Stimulated activated CD8-positive, alpha-beta memory T cell treated with anti-CD3 and anti-CD28 coated beads, Interleukin-12 subunit alpha, Interleukin-12 subunit beta, amount 100 ng/mL, for 1 hour (primary cell): Measurements from ENCODE around the gene CALU.

Source experiments
- DNase-seq: peaks from one replicate; pipeline ENCODE4 v3.0.0-alpha.2; 2020; ENCODE audit warnings: low read depth

Gene CALU

GRCh38 chr7:128785738-128786137 lies 46.6 kb downstream of the CALU start:
- DNase-seq, result no peak

DNA sequence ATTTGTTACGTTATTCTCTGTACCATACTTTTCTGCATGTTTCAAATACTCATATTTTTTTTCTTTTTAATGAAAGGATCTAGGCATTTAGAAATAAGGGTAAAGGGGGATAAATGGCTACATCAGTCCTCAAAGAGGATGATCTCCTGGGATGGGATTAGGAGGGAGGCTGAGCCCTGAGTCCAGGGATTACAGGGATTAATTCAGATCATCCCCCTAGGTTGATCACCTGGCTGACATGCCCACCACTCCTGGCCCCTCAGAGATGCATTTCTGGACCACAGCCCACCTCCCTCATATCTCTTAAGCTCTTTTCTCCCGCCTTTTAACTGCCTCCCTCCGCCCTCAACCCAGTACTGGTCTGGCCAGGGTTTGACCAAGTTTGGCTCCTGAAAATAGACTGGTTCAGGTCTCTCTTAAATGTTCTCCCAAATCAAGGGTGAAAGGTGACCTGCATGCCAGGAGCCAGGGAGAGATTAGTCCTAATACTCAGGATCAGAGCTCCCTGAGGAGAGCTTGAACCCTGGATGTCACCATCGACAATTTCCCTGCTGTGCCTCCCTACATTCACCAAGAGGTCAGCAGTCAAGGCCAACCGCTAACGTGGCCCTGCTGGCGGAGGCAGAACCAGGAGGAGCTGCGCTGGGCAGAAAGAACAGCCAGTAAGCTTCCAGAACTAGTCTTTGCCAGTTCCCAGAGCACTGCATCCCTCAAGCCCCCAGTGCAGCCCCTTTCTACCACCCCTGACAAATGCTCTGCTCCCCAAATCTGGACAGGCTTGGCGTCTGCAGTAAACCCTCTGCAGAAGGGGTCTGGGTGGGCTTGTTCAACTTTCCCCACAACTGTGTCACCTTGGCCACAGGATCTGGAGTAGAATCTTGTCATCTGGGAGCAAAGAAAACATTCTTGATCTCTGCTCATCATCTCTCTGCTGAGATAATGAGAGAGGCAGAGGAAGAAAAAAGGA lies 49.6 kb downstream of the CALU start:
- DNase-seq, result no peak

- DNase-seq, result no peak
These were observed 51.3 kb downstream of the CALU start for GRCh38 chr7:128790315-128791041.

DNA sequence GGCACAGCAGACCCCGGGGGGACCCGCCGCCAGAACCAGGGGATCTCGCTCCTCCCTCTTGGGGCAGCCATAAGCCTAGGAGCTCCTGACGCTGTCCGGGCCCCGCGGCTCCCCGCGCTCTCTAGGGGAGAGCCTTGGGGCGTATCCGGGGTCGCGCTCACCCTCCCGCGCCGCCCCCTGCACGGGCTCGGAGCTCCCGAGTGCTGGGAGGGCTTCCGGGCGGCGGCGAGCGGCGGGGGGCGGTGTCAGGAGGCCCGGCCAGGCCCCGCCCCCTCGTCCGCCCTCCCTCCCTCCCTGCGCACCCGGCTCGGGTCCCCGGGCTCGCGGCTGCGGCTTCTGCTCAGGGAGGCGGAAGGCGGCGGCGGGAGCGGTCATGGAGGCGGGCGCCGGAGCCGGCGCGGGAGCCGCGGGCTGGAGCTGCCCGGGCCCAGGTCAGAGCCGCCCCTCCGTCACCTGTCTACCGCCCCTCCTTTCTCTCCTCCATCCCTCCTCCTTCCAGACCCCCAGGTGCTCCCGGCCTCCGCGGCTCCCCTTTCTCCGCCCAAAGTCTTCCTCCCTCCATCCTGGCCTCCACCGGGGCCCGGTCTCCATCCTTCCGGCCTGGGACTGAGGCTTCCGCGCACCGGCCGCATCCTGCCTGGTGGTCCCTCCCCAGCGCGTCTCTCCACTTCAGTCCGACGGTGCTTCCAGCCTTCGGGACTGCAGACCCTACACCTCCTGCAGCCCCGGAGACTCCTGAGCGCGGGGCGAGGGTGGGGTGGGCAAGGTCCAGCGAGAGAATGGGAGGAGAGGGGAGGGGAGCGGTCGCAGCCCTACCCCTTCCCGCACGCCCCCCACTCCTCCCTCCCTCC lies 52.2 kb downstream of the CALU start, which contains the start of gene CCDC136:
Gene CCDC136, plus strand, starts transcription at position 848 of the 851 bp plus-strand sequence. CDS start 444 bp downstream, outside the sequence.
- peak; percentile 56 for DNase-seq

GRCh38 chr7:128791972-128792327 lies 52.8 kb downstream of the CALU start:
- no peak for DNase-seq

GRCh38 chr7:128792471-128793180 lies 53.5 kb downstream of the CALU start:
- no peak for DNase-seq

DNA sequence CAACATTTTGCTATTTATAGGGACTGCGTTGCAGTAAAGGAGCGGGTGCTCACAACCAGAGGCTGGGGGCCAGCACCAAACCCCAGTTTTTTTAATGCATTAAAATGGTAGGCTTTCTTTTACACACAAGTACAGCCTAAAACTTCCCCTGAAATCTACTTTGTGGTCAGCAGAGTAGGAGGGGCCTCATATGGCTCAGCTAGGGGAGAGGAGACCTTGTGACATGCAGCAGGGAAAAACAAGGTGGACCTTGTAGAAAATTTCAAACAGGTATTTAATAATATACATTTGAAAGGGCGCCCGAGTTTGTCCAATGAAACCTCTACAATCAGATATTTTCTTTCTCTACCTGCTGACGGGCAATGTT lies 54.0 kb downstream of the CALU start:
- no peak for DNase-seq

DNA sequence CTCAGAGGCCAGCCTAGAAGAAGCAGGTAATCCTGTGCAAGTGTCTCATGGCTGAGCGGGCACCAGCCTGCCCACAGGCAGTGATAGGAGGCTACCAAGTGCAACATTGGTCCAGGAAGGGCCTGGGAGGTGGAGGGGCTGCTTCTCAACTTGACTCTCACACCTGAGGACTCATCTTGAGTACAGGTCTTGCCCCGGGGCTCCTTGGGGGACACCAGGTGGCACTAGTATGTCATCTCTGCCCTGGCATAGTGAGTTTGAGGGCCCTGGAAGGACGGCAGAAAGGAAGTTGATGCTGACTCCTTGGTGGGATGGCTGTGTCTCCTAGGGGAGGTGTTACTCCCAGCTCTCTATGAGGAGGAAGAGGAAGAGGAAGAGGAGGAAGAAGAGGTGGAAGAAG lies 54.9 kb downstream of the CALU start:
- no peak for DNase-seq

DNA sequence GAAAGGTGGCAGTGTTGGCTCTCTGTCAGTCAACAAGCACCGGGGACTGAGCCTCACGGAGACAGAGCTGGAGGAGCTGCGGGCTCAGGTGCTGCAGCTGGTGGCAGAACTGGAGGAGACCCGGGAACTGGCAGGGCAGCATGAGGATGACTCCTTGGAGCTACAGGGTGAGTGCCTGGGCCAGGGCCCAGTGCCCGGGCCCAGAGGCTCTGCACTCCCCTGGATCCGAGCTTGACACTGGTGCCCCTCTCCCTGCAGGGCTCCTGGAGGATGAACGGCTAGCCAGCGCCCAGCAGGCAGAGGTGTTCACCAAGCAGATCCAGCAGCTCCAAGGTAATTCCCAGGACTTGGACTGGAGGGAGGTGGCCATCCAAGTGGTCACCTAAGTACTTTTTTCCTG lies 55.3 kb downstream of the CALU start:
- DNase-seq, result no peak

GRCh38 chr7:128795129-128795528 lies 56.0 kb downstream of the CALU start:
- no peak for DNase-seq

DNA sequence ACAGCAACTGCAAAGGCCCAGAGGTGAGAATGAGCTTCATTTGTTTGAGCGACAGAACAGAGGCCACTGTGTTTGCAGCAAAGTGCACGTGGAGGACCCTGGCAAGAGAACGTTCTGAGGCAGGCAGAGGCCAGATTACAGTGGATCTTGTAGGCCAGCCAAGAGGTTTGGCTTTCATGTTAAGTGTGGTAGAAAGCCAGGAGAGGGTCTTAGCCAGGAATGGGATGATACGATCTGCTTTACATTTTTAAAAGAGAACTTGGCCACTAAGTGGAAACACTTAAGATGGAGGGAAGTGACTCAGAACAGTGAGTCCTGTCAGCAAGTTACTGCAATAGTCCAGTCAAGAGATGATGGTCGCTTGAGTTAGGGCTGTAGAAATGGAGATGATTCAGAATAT lies 57.2 kb downstream of the CALU start:
- no peak for DNase-seq

- no peak for DNase-seq
These were observed 60.3 kb downstream of the CALU start for GRCh38 chr7:128799451-128799850.

DNA sequence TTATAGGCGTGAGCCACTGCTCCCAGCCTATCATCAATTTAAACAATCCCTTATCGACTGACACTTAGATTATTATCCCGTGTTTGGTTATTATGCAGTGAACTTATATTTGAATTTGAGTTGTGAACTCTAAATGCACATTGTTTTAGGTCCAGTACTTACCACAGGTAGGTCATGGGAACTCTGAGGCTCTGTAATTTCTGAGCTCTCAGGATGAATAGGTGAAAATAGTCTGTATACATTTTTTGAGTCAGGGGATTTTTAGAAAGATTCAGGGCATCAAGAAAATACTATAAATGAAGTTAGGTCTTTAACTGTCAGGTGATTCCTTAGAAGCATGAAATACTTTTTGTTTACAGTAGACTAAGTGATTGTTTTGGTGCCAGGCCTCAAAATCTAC lies 61.4 kb downstream of the CALU start:
- DNase-seq, result no peak

GRCh38 chr7:128801003-128801402 lies 61.8 kb downstream of the CALU start:
- DNase-seq, result no peak

GRCh38 chr7:128801667-128802418 lies 62.7 kb downstream of the CALU start:
- no peak for DNase-seq

GRCh38 chr7:128804484-128804883 lies 65.3 kb downstream of the CALU start:
- no peak for DNase-seq

GRCh38 chr7:128805225-128805624 lies 66.1 kb downstream of the CALU start:
- no peak for DNase-seq

GRCh38 chr7:128807191-128807590 lies 68.0 kb downstream of the CALU start:
- no peak for DNase-seq

- no peak for DNase-seq
These were observed 70.2 kb downstream of the CALU start for GRCh38 chr7:128809363-128809762.

- no peak for DNase-seq
These were observed 71.3 kb downstream of the CALU start for GRCh38 chr7:128810473-128810872.

DNA sequence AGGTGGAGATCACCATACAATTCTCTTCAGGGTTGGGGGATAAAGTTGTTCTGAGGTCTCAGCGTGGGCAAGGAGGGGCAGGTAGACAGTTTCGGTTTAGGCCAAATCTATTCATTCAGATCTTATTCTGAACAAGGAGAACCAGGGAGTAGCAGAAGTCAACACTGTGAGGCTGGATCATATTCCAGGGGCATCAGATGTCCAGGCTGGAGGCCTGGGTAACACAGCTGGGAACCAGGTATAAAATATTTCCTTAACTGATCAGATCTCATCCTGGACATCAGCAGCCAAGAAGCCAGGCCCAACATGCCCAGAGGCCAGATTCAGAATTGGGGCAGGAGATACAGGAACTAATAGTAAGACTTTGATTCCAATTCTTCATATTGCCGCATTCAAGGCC lies 71.8 kb downstream of the CALU start:
- no peak for DNase-seq
